HepG2 (cell line): Measurements from ENCODE around the gene NCAPD2. TPM values are rescaled to one million over a fixed set of nuclear protein-coding genes. Genes with fewer than 3 reads are reported as not detected.
A peak's percentile ranks its signal among the peaks of the same experiment; 100 is the strongest.

Experiments
- CEBPG ChIP-seq: IDR thresholded peaks from 2 replicates; pipeline ENCODE4 v1.6.1; 2016
- HOXA9 ChIP-seq: sonication (generic); formaldehyde crosslinking; IDR thresholded peaks from 2 replicates; pipeline ENCODE4 v1.8.1; 2022; ENCODE audit warnings: missing genetic modification reagents, mild to moderate bottlenecking, moderate library complexity, borderline replicate concordance
- KLF15 ChIP-seq: sonication (generic); formaldehyde crosslinking; IDR thresholded peaks from 2 replicates; pipeline ENCODE4 v1.8.1; 2023; ENCODE audit warnings: borderline replicate concordance, mild to moderate bottlenecking, inconsistent platforms, missing genetic modification reagents, mixed read lengths
- PLRG1 ChIP-seq: fragments of 450-650 bp; conservative IDR thresholded peaks from 2 replicates; pipeline ENCODE4 v1.6.1; 2016
- SNAPC2 ChIP-seq: sonication (generic); formaldehyde crosslinking; IDR thresholded peaks from 2 replicates; pipeline ENCODE4 v1.8.1; 2022; ENCODE audit warnings: mild to moderate bottlenecking, missing genetic modification reagents
- SRY ChIP-seq: sonication (generic); formaldehyde crosslinking; IDR thresholded peaks from 2 replicates; pipeline ENCODE4 v1.8.0; 2022; ENCODE audit warnings: mild to moderate bottlenecking, missing genetic modification reagents
- TAF15 ChIP-seq: fragments of 200-400 bp; formaldehyde crosslinking; IDR thresholded peaks from one replicate; pipeline ENCODE4 v1.6.1; 2018; ENCODE audit warnings: mild to moderate bottlenecking, low read depth, low read length; ENCODE audit not compliant: poor library complexity, severe bottlenecking
- XRCC5 ChIP-seq: fragments of 200-400 bp; formaldehyde crosslinking; optimal IDR thresholded peaks from 2 replicates; pipeline ENCODE3; 2017; ENCODE audit warnings: mild to moderate bottlenecking, low read length
- ZFP82 ChIP-seq: sonication (generic); formaldehyde crosslinking; IDR thresholded peaks from 2 replicates; pipeline ENCODE4 v1.5.1; 2020; ENCODE audit warnings: mild to moderate bottlenecking, missing genetic modification reagents, borderline replicate concordance
- ZNF44 ChIP-seq: sonication (generic); formaldehyde crosslinking; IDR thresholded peaks from 2 replicates; pipeline ENCODE4 v1.5.1; 2020; ENCODE audit warnings: mild to moderate bottlenecking, missing genetic modification reagents
- ZNF660 ChIP-seq: sonication (generic); formaldehyde crosslinking; IDR thresholded peaks from 2 replicates; pipeline ENCODE4 v1.5.1; 2020; ENCODE audit warnings: mild to moderate bottlenecking, low read depth, missing genetic modification reagents, borderline replicate concordance
- ZNF713 ChIP-seq: sonication (generic); formaldehyde crosslinking; IDR thresholded peaks from 2 replicates; pipeline ENCODE4 v1.4.0; 2020; ENCODE audit warnings: mild to moderate bottlenecking, missing genetic modification reagents
- ZNF737 ChIP-seq: sonication (generic); formaldehyde crosslinking; IDR thresholded peaks from 2 replicates; pipeline ENCODE4 v1.5.0; 2020; ENCODE audit warnings: missing genetic modification reagents, mild to moderate bottlenecking, borderline replicate concordance
- polyA plus RNA-seq, 8 experiments: library from polyadenylated mRNA; depleted of rRNA in 3 of 8; stranded (reverse) in 7 of 8; unstranded in 1 of 8; fragments of >200 nt; fragmentation: Illumina TruSeq in 4 of 8; extraction: Trizol in 4 of 8; gene quantifications; 2 replicates each; pipeline versions ENCODE4 v1.2.1 to v1.2.3, GENCODE V29; 2011 to 2016; ENCODE audit warnings: low read depth in 4 of 8, missing spikeins in 1 of 8, mixed read lengths in 1 of 8; ENCODE audit not compliant: insufficient read depth in 1 of 8
- total RNA-seq, 5 experiments: library from RNA; depleted of rRNA; stranded (reverse); fragments of >200 nt; fragmentation: Illumina TruSeq; extraction: Trizol; gene quantifications; 2 replicates each; pipeline ENCODE4 v1.2.3, GENCODE V29; 2016; ENCODE audit warnings: low read depth in 1 of 5
- TF ChIP-seq, protein P1 (sequence below): sonication (generic); formaldehyde crosslinking; IDR thresholded peaks from 2 replicates; pipeline ENCODE4 v1.5.0; 2020; ENCODE audit warnings: mild to moderate bottlenecking, missing genetic modification reagents
- TF ChIP-seq, protein P2 (sequence below): sonication (generic); formaldehyde crosslinking; IDR thresholded peaks from 2 replicates; pipeline ENCODE4 v1.5.0; 2020; ENCODE audit warnings: mild to moderate bottlenecking, missing genetic modification reagents
- TF ChIP-seq, protein P3 (sequence below): sonication (generic); formaldehyde crosslinking; IDR thresholded peaks from 2 replicates; pipeline ENCODE4 v1.8.0; 2022; ENCODE audit warnings: missing genetic modification reagents, mild to moderate bottlenecking, moderate library complexity, borderline replicate concordance
- TF ChIP-seq, protein P4 (sequence below): sonication (generic); formaldehyde crosslinking; IDR thresholded peaks from 2 replicates; pipeline ENCODE4 v1.8.1; 2023; ENCODE audit warnings: mild to moderate bottlenecking, moderate library complexity, missing genetic modification reagents
- TF ChIP-seq, protein P5 (sequence below): sonication (generic); formaldehyde crosslinking; IDR thresholded peaks from 2 replicates; pipeline ENCODE4 v1.8.1; 2023; ENCODE audit warnings: mild to moderate bottlenecking, missing genetic modification reagents
- TF ChIP-seq, protein P6 (sequence below): sonication (generic); formaldehyde crosslinking; IDR thresholded peaks from 2 replicates; pipeline ENCODE4 v1.5.0; 2020; ENCODE audit warnings: missing genetic modification reagents

The NCAPD2 gene
- total and polyA plus RNA-seq, 2 of the 13 experiments (the other 11 are each of a cell fraction or from before 2014, with no cell fraction given) = 51.1 to 65.6 TPM

DNA sequence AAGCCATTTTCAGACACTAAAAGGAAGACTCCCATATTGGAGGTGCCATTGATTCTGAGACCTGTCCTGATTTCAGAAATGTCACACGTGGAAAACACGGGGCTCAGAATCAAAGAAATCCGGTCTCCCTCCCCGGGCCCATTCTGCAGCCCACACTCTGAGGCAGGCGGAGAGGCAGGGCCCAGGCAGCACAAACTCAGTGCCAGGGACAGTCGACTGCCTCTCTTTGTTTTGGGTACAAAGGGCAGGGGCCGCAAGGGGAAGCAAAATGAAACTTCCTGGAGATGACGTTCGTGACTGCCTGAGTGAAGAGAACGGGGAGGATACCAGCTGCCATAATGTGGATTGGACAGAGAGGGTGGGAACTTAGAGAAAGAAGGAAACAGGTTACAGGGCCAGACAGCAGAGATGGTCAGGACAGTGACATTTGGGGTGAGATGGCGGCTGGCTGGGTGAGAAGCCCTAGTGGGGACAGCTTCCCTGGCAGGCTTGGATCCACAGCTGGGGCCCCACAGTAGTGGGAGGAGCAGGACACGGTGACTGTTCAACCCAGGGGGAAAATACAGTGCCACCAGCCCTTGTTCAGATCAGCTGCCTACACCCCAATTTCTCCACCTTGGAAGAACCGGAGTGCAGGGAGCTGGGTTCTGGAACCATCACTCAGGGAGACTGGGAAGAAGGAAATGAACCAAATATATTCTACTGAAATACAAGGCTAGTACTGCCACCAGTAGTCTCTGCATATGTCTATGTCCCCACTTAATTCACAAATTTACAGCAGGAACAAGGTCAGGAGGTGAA lies 48.5 kb downstream of the NCAPD2 start (continued):
- TF ChIP-seq CEBPG (0 out of 2 replicates have a peak, but pooled peaks have one; percentile 13), HOXA9 (CRISPR knock-in tag) (no peak), KLF15 (CRISPR knock-in tag) (no peak), SNAPC2 (CRISPR knock-in tag) (no peak), ZNF44 (peak; percentile 41; the same call in 1 of the 2 replicates), SRY (CRISPR knock-in tag) (no peak), XRCC5 (peak; percentile 83), ZNF660 (CRISPR knock-in tag) (no peak), ZNF713 (CRISPR knock-in tag) (no peak), TAF15 (no peak), ZNF737 (no peak), ZFP82 (CRISPR knock-in tag) (no peak), PLRG1 (no peak)
- TF ChIP-seq, protein P1, sequence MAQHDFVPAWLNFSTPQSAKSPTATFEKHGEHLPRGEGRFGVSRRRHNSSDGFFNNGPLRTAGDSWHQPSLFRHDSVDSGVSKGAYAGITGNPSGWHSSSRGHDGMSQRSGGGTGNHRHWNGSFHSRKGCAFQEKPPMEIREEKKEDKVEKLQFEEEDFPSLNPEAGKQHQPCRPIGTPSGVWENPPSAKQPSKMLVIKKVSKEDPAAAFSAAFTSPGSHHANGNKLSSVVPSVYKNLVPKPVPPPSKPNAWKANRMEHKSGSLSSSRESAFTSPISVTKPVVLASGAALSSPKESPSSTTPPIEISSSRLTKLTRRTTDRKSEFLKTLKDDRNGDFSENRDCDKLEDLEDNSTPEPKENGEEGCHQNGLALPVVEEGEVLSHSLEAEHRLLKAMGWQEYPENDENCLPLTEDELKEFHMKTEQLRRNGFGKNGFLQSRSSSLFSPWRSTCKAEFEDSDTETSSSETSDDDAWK (CRISPR knock-in tag) = no peak
- TF ChIP-seq, protein P2, sequence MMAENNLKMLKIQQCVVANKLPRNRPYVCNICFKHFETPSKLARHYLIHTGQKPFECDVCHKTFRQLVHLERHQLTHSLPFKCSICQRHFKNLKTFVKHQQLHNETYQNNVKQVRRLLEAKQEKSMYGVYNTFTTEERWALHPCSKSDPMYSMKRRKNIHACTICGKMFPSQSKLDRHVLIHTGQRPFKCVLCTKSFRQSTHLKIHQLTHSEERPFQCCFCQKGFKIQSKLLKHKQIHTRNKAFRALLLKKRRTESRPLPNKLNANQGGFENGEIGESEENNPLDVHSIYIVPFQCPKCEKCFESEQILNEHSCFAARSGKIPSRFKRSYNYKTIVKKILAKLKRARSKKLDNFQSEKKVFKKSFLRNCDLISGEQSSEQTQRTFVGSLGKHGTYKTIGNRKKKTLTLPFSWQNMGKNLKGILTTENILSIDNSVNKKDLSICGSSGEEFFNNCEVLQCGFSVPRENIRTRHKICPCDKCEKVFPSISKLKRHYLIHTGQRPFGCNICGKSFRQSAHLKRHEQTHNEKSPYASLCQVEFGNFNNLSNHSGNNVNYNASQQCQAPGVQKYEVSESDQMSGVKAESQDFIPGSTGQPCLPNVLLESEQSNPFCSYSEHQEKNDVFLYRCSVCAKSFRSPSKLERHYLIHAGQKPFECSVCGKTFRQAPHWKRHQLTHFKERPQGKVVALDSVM (CRISPR knock-in tag) = no peak
- TF ChIP-seq, protein P3, sequence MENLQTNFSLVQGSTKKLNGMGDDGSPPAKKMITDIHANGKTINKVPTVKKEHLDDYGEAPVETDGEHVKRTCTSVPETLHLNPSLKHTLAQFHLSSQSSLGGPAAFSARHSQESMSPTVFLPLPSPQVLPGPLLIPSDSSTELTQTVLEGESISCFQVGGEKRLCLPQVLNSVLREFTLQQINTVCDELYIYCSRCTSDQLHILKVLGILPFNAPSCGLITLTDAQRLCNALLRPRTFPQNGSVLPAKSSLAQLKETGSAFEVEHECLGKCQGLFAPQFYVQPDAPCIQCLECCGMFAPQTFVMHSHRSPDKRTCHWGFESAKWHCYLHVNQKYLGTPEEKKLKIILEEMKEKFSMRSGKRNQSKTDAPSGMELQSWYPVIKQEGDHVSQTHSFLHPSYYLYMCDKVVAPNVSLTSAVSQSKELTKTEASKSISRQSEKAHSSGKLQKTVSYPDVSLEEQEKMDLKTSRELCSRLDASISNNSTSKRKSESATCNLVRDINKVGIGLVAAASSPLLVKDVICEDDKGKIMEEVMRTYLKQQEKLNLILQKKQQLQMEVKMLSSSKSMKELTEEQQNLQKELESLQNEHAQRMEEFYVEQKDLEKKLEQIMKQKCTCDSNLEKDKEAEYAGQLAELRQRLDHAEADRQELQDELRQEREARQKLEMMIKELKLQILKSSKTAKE = no peak
- TF ChIP-seq, protein P4, sequence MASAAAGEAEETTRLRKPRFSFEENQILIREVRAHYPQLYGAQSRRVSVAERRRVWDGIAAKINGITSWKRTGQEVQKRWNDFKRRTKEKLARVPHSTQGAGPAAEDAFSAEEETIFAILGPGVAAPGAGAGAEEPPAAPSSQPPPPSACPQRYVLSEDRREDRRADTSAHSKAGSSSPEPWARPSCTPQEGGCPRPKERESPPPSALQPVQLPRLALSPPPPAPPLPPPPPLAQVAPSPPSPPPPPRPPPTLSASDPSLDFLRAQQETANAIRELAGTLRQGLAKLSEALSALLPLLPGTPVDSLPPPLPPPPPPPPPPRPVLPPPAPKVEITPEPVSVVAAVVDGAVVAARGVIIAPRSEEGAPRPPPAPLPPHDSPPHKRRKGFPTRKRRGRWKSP (CRISPR knock-in tag) = no peak
- TF ChIP-seq, protein P5, sequence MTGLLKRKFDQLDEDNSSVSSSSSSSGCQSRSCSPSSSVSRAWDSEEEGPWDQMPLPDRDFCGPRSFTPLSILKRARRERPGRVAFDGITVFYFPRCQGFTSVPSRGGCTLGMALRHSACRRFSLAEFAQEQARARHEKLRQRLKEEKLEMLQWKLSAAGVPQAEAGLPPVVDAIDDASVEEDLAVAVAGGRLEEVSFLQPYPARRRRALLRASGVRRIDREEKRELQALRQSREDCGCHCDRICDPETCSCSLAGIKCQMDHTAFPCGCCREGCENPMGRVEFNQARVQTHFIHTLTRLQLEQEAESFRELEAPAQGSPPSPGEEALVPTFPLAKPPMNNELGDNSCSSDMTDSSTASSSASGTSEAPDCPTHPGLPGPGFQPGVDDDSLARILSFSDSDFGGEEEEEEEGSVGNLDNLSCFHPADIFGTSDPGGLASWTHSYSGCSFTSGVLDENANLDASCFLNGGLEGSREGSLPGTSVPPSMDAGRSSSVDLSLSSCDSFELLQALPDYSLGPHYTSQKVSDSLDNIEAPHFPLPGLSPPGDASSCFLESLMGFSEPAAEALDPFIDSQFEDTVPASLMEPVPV (CRISPR knock-in tag) = peak; percentile 67; the same call in 1 of the 2 replicates
- TF ChIP-seq, protein P6, sequence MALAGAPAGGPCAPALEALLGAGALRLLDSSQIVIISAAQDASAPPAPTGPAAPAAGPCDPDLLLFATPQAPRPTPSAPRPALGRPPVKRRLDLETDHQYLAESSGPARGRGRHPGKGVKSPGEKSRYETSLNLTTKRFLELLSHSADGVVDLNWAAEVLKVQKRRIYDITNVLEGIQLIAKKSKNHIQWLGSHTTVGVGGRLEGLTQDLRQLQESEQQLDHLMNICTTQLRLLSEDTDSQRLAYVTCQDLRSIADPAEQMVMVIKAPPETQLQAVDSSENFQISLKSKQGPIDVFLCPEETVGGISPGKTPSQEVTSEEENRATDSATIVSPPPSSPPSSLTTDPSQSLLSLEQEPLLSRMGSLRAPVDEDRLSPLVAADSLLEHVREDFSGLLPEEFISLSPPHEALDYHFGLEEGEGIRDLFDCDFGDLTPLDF (CRISPR knock-in tag) = no peak
